Choroid plexus epithelial cell (primary cell): Measurements from ENCODE around the gene RCOR3.
A peak's percentile ranks its signal among the peaks of the same experiment; 100 is the strongest.

Experiments
- DNase-seq: peaks from one replicate; pipeline ENCODE4 v3.0.0-alpha.2; 2010; ENCODE audit warnings: low read depth
- H3K4me3 ChIP-seq: 2 replicates; pipeline ENCODE4 v1.5.1; 2011; ENCODE audit warnings: low read depth, mild to moderate bottlenecking, control low read depth, low read length, moderate library complexity
- TF ChIP-seq, protein P1 (sequence below): conservative IDR thresholded peaks from 2 replicates; pipeline ENCODE4 v1.5.1; 2011; ENCODE audit warnings: low read depth, mild to moderate bottlenecking, control low read depth, inconsistent platforms, low read length, moderate library complexity

RCOR3 gene

DNA sequence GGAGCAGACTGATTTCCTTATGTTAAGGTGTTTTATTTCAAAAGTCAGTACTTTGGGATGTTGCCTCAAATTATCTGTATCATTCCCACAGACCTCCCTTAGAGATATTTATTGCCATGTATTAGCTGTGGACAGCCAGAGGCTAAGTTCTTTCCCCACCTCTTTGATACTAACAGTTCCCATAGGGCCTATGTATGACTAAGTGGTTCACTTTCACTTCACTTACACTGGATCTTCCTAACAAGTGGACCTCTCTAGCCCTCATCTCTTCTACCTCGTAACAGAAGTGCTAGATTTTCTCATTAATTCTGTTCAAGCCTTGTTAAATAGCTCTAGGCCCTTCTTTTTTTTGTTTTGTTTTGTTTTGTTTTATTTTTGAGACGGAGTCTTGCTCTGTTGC, 73.7 kb downstream of the RCOR3 start:
- TF ChIP-seq, protein P1, sequence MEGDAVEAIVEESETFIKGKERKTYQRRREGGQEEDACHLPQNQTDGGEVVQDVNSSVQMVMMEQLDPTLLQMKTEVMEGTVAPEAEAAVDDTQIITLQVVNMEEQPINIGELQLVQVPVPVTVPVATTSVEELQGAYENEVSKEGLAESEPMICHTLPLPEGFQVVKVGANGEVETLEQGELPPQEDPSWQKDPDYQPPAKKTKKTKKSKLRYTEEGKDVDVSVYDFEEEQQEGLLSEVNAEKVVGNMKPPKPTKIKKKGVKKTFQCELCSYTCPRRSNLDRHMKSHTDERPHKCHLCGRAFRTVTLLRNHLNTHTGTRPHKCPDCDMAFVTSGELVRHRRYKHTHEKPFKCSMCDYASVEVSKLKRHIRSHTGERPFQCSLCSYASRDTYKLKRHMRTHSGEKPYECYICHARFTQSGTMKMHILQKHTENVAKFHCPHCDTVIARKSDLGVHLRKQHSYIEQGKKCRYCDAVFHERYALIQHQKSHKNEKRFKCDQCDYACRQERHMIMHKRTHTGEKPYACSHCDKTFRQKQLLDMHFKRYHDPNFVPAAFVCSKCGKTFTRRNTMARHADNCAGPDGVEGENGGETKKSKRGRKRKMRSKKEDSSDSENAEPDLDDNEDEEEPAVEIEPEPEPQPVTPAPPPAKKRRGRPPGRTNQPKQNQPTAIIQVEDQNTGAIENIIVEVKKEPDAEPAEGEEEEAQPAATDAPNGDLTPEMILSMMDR, result no peak
- peak; percentile 41 for DNase-seq
- no peak overlapping the region for H3K4me3 ChIP-seq

DNA sequence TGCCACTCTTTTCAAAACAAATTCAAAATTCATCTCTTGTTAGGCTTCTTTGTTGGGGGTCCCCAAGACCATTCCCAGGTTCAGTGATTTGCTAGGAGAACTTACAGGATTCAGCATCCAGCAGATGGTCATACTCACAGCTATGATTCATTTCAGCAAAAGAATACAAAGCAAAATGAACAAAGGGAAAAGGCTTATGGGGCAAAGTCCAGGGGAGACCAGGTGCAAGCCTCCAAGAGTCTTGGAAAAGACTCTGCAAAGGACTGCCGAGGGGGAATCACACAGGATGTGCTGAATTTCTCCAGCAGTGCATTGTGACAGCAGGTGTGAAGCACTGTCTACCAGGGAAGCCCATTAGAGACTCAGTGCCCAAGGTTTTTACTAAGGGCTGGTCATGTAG, 74.7 kb downstream of the RCOR3 start:
- H3K4me3 ChIP-seq, result no peak overlapping the region
- no peak for DNase-seq
- TF ChIP-seq, protein P1, result no peak

DNA sequence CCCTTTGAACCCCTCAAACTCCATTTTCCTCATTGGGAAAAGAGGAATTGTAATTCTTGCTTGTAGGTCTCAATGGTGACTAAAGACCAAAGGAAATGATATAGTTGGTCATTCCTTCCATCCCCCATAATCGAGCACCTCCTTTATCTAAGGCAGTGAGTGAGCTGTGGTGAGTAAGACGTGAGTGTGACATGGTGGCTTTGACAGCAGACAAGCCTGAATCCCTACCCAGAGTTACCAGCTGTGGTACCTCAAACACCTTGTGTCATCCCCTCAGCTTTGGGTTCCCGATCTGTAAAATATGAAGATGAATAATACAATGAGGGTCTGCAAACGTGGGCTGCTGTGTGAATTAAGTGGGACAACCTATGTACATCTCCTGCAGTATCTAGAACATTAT, 75.8 kb downstream of the RCOR3 start:
- TF ChIP-seq, protein P1, result no peak
- H3K4me3 ChIP-seq, result no peak overlapping the region
- no peak for DNase-seq

DNA sequence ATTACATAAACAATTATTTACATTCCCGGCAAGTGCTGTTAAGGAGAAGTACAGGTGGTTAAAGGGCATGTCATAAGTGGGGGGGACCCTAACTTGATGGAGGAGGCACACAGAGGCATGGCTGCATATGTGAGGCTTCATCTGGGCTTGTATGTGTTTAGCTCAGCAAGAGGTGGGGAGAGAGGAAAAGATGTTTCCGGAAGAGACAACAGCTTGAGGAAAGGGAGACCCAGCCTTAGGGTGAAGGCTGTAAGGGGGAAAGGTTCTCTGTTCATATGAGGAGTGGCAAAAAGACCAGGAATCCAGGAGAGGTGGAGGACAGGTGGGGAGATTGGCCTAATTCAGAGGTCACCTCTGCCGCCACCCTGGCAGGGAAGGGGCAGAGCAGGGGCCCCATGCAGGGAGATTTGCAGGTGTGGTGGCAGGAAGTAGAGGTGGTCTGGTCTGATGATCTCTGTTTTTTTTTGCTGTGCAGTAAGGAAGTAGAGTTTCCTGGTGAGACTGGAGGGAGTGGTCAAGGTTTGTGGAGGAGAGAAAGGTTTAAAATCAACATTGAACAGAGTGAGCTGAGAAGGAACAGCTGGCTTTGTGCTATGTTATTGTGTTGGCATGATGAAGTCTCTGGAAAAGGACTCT, 76.5 kb downstream of the RCOR3 start:
- H3K4me3 ChIP-seq, result no peak overlapping the region
- no peak for DNase-seq
- TF ChIP-seq, protein P1, result no peak

DNA sequence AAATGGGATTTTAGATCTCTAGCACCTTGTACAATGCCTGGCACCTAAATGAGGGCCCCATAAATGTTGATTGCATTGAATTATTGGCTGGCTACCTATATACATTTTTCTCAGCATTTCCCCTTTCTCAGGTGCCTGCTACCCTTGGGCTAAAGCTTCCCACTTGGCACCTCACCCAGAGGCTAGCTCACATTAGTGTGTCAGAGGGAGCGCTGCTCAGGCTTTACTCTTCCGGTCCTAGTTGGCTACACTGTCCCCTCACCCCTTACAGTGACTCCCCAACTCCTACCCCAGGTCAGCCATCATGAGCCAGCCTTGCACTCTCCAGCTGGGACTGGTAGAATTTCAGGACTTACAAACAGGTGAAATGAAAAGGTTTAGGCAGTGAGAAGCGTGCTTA, 77.0 kb downstream of the RCOR3 start:
- TF ChIP-seq, protein P1, result no peak
- H3K4me3 ChIP-seq, result no peak overlapping the region
- DNase-seq, result no peak

DNA sequence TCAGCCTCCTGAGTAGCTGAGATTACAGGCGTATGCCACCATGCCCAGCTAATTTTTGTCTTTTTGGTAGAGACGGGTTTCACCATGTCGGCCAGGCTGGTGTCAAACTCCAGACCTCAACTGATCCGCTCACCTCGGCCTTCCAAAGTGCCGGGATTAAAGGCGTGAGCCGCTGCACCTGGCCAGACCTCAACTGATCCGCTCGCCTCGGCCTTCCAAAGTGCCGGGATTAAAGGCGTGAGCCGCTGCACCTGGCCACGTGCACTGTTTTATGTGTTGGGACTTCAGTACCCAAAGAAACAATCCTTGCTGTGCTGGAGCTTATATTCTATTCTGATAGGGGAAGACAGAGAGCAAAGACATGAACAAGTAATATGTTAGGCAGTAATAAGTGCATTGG, 77.6 kb downstream of the RCOR3 start:
- TF ChIP-seq, protein P1, result no peak
- DNase-seq, result no peak
- H3K4me3 ChIP-seq, result no peak overlapping the region
